ENCODE measurements around the gene NUDC. TPM values are rescaled to one million over a fixed set of nuclear protein-coding genes. Genes with fewer than 3 reads are reported as not detected.
A peak's percentile ranks its signal among the peaks of the same experiment; 100 is the strongest.

Gene NUDC
- total and polyA plus RNA-seq, 2 of the 13 experiments (the other 11 are each of a cell fraction or from before 2014, with no cell fraction given) = 34.7 to 104 TPM

DNA sequence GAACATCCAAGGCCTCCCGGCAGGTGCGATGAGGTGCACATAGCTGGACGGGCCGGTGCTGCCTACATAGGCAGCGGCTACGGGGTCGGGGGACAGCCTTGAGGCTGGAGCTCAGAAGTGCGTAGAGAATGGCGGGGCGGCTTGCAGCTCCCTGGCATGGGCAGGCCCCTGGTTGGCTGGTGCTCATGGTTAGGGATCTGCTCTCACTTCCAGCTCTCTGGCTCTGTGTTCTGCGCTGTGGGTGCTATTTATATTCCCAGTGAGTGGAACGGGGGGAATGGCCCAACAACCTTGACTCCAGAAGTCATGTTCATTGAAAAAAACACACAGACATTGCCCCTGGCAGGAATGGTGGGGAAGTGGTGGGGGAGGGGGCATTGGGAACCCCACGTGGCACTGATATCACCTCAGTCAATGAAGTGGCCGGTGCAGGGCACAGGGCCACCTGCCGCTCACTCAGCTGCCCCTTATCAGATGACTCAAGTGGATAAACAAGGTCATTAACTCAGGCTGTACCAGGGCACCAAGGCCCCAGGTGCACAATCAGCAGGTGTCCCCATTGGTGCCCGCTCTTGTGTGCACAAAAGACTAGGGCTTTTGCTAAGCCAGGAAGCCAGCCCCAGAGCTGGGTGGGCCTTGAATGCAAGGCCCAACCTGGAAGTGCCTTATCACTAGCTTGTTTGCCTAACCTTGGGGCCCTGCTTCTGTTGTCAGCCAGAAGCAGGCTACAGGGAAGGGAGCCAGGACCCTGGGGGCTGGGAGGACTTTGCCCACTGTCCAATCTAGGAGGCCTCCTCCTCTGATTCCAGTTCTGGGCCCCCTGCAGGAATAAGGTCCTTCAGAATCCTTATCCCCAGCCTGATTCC lies 7.6 kb upstream of the NUDC start, which contains the start of gene NR0B2 (continued):
- TF ChIP-seq LCORL (IDR thresholded peaks at IDR 0.05) (no peak), LCORL (CRISPR knock-in tag; IDR thresholded peaks at IDR 0.05) (peak; percentile 98), ZNF674 (CRISPR knock-in tag; IDR thresholded peaks at IDR 0.05; ENCODE audit: low read depth) (peak; percentile 66; the same call in 1 of the 2 replicates), PPARG (CRISPR knock-in tag; conservative IDR thresholded peaks at IDR 0.05) (peak; percentile 92), KAT8 (CRISPR knock-in tag; IDR thresholded peaks at IDR 0.05) (peak; percentile 77), NONO (IDR thresholded peaks at IDR 0.05) (no peak), NONO (CRISPR knock-in tag; conservative IDR thresholded peaks at IDR 0.05) (peak; percentile 97), FOSL1 (CRISPR knock-in tag; IDR thresholded peaks at IDR 0.05; ENCODE audit: borderline replicate concordance) (peak; percentile 93), ZNF670 (CRISPR knock-in tag; IDR thresholded peaks at IDR 0.05; ENCODE audit: borderline replicate concordance) (0 out of 2 replicates have a peak, but pooled peaks have one; percentile 11), RFX3 (CRISPR knock-in tag; IDR thresholded peaks at IDR 0.05) (peak; percentile 26; the same call in 1 of the 2 replicates), KLF9 (CRISPR knock-in tag; IDR thresholded peaks at IDR 0.05; ENCODE audit: low read depth) (no peak; the same call in 1 of the 2 replicates), ZBTB7B (CRISPR knock-in tag; IDR thresholded peaks at IDR 0.05) (peak; percentile 98), ETV6 (CRISPR knock-in tag; conservative IDR thresholded peaks at IDR 0.05) (peak; percentile 44; the same call in 1 of the 2 replicates), MXI1 (IDR thresholded peaks at IDR 0.05; ENCODE audit: borderline replicate concordance, low read depth, low read length) (peak; percentile 76; the same call in 1 of the 3 replicates), SALL2 (CRISPR knock-in tag; IDR thresholded peaks at IDR 0.05) (peak; percentile 77), HNRNPH1 (optimal IDR thresholded peaks at IDR 0.05; ENCODE audit: low read depth, low read length) (no peak), CHD2 (IDR thresholded peaks at IDR 0.05; ENCODE audit: low read depth, low read length) (peak; percentile 61), HOXA3 (CRISPR knock-in tag; IDR thresholded peaks at IDR 0.05) (peak; percentile 91; the same call in 1 of the 2 replicates), CSRNP1 (CRISPR knock-in tag; IDR thresholded peaks at IDR 0.05) (peak; percentile 80), IKZF1 (IDR thresholded peaks at IDR 0.05) (no peak), ZBTB46 (CRISPR knock-in tag; IDR thresholded peaks at IDR 0.05; ENCODE audit: borderline replicate concordance) (peak; percentile 98), ZNF430 (CRISPR knock-in tag; IDR thresholded peaks at IDR 0.05) (peak; percentile 90), ZNF234 (CRISPR knock-in tag; conservative IDR thresholded peaks at IDR 0.05) (0 out of 2 replicates have a peak, but pooled peaks have one; percentile 52), ZC3H13 (CRISPR knock-in tag; IDR thresholded peaks at IDR 0.05) (peak; percentile 92), FOXJ3 (CRISPR knock-in tag; IDR thresholded peaks at IDR 0.05; ENCODE audit: borderline replicate concordance) (peak; percentile 98; the same call in 1 of the 2 replicates)
- TF ChIP-seq, protein P1, sequence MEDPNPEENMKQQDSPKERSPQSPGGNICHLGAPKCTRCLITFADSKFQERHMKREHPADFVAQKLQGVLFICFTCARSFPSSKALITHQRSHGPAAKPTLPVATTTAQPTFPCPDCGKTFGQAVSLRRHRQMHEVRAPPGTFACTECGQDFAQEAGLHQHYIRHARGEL (CRISPR knock-in tag; IDR thresholded peaks at IDR 0.05) = no peak
- TF ChIP-seq, protein P2, sequence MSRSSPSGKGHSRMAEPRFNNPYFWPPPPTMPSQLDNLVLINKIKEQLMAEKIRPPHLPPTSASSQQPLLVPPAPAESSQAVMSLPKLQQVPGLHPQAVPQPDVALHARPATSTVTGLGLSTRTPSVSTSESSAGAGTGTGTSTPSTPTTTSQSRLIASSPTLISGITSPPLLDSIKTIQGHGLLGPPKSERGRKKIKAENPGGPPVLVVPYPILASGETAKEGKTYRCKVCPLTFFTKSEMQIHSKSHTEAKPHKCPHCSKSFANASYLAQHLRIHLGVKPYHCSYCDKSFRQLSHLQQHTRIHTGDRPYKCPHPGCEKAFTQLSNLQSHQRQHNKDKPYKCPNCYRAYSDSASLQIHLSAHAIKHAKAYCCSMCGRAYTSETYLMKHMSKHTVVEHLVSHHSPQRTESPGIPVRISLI (CRISPR knock-in tag; IDR thresholded peaks at IDR 0.05; ENCODE audit: borderline replicate concordance) = peak; percentile 99

All from HepG2 (cell line).